ENCODE data around the gene MAST4.

MAST4 gene

GRCh38 chr5:66702426-66702825 lies 106.2 kb downstream of the MAST4 start:
- DNase-seq: peak; percentile 91

- DNase-seq: no peak
These were observed 108.7 kb downstream of the MAST4 start for GRCh38 chr5:66704790-66705425.

GRCh38 chr5:66708368-66708767 lies 112.2 kb downstream of the MAST4 start:
- no peak for DNase-seq

GRCh38 chr5:66710557-66711088 lies 114.4 kb downstream of the MAST4 start:
- no peak for DNase-seq

- no peak for DNase-seq
These were observed 117.8 kb downstream of the MAST4 start for GRCh38 chr5:66713998-66714397.

GRCh38 chr5:66717455-66718373 lies 121.5 kb downstream of the MAST4 start:
- DNase-seq: no peak

- DNase-seq: no peak
These were observed 122.3 kb downstream of the MAST4 start for GRCh38 chr5:66718374-66719002.

GRCh38 chr5:66720780-66721179 lies 124.6 kb downstream of the MAST4 start:
- DNase-seq: no peak

GRCh38 chr5:66722686-66723085 lies 126.5 kb downstream of the MAST4 start:
- DNase-seq: no peak

- no peak for DNase-seq
These were observed 128.4 kb downstream of the MAST4 start for GRCh38 chr5:66724349-66725139.

- DNase-seq: no peak
These were observed 131.4 kb downstream of the MAST4 start for GRCh38 chr5:66727630-66728029.

GRCh38 chr5:66728049-66728448 lies 131.9 kb downstream of the MAST4 start:
- DNase-seq: no peak

- DNase-seq: no peak
These were observed 140.9 kb downstream of the MAST4 start for GRCh38 chr5:66737096-66737495.

- DNase-seq: no peak
These were observed 141.9 kb downstream of the MAST4 start for GRCh38 chr5:66738136-66738535.

- DNase-seq: no peak
These were observed 142.8 kb downstream of the MAST4 start for GRCh38 chr5:66739021-66739420.

- DNase-seq: no peak
These were observed 143.8 kb downstream of the MAST4 start for GRCh38 chr5:66739951-66740350.

- no peak for DNase-seq
These were observed 145.2 kb downstream of the MAST4 start for GRCh38 chr5:66741394-66741793.

GRCh38 chr5:66742083-66742895 lies 146.1 kb downstream of the MAST4 start:
- peak; percentile 76 for DNase-seq

GRCh38 chr5:66742896-66743247 lies 146.7 kb downstream of the MAST4 start:
- no peak for DNase-seq

GRCh38 chr5:66743344-66743743 lies 147.2 kb downstream of the MAST4 start:
- no peak for DNase-seq

- peak; percentile 97 for DNase-seq
These were observed 147.8 kb downstream of the MAST4 start for GRCh38 chr5:66744040-66744439.

GRCh38 chr5:66745297-66745696 lies 149.1 kb downstream of the MAST4 start:
- DNase-seq: no peak

All from hematopoietic multipotent progenitor cell treated with erythropoietin and hydrocortisone succinate and interleukin-3 and kit ligand, for 8 days (in vitro differentiated cells).